GM12864 (cell line): ENCODE results near the gene TMED10.
A peak's percentile ranks its signal among the peaks of the same experiment; 100 is the strongest.

Experiments
- DNase-seq: peaks from one replicate; pipeline ENCODE4 v3.0.0-alpha.2; 2011; ENCODE audit warnings: low read depth
- H3K4me3 ChIP-seq: 2 replicates; pipeline ENCODE4 v1.5.1; 2011; ENCODE audit warnings: mild to moderate bottlenecking, low read depth, low read length, control low read depth
- TF ChIP-seq, protein P1 (sequence below): IDR thresholded peaks from 2 replicates; pipeline ENCODE4 v1.5.1; 2011; ENCODE audit warnings: low read depth, mild to moderate bottlenecking, moderate library complexity, low read length, control low read depth, inconsistent platforms; ENCODE audit errors: missing control alignments

TMED10 gene

DNA sequence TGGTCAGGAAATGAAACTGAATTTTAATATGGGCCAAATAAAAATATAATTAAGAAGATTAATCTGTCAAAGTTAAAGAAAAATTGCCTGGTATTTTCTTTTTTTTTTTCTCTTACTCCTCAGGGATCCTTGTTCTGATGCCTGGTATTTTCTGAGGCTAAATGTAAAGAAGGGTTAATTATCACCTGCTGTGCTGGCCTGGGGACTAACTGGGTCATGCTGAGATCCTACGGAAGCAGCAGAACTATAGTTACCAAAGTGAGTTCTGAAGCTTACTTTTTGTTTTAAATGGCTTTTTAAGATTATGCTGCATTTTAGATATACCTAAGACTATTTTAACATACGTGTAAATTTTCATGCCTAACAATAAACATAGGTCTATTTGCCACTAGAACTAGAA, 83.7 kb downstream of the TMED10 start:
- no peak overlapping the region for H3K4me3 ChIP-seq
- no peak for DNase-seq
- TF ChIP-seq, protein P1, sequence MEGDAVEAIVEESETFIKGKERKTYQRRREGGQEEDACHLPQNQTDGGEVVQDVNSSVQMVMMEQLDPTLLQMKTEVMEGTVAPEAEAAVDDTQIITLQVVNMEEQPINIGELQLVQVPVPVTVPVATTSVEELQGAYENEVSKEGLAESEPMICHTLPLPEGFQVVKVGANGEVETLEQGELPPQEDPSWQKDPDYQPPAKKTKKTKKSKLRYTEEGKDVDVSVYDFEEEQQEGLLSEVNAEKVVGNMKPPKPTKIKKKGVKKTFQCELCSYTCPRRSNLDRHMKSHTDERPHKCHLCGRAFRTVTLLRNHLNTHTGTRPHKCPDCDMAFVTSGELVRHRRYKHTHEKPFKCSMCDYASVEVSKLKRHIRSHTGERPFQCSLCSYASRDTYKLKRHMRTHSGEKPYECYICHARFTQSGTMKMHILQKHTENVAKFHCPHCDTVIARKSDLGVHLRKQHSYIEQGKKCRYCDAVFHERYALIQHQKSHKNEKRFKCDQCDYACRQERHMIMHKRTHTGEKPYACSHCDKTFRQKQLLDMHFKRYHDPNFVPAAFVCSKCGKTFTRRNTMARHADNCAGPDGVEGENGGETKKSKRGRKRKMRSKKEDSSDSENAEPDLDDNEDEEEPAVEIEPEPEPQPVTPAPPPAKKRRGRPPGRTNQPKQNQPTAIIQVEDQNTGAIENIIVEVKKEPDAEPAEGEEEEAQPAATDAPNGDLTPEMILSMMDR: no peak

DNA sequence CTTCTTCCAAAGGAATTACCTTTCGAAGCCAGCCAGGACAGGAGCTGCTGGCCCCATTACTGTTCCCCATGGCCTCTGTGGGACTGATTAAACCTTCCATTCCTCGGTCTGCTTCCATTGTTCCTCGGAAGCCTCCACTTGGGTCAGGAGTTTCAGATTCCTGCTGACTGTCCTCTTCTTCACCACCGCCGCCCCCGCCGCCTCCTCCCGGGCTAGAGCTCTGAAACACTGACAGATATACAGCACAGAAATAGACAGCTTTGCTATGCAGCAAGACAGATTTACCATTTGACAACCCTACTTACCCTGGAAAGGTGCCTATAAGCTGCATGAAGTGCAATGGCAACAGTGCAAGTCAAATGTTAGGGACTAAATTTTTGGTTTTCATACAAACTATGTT, 85.2 kb downstream of the TMED10 start:
- TF ChIP-seq, protein P1: no peak
- no peak overlapping the region for H3K4me3 ChIP-seq

DNA sequence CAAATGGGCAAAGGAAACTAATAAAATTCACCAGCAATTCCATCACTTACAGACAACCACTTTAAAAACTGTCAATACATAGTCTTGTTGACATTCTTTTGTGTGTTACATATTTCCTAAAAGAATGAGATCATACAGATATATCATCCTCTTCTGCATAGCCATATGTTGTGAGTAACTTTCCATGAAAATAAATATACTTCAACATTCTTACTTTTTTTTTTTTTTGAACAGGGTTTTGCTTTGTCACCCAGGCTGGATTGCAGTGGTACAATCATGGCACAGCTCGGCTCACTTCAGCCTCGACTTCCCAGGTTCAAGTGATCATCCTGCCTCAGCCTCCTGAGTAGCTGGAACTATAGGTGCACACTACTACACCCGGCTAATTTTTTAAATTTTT, 86.1 kb downstream of the TMED10 start:
- TF ChIP-seq, protein P1: no peak
- no peak for DNase-seq
- no peak overlapping the region for H3K4me3 ChIP-seq

More for the DNA sequence above, 85.2 kb downstream of the TMED10 start:
- DNase-seq: no peak

DNA sequence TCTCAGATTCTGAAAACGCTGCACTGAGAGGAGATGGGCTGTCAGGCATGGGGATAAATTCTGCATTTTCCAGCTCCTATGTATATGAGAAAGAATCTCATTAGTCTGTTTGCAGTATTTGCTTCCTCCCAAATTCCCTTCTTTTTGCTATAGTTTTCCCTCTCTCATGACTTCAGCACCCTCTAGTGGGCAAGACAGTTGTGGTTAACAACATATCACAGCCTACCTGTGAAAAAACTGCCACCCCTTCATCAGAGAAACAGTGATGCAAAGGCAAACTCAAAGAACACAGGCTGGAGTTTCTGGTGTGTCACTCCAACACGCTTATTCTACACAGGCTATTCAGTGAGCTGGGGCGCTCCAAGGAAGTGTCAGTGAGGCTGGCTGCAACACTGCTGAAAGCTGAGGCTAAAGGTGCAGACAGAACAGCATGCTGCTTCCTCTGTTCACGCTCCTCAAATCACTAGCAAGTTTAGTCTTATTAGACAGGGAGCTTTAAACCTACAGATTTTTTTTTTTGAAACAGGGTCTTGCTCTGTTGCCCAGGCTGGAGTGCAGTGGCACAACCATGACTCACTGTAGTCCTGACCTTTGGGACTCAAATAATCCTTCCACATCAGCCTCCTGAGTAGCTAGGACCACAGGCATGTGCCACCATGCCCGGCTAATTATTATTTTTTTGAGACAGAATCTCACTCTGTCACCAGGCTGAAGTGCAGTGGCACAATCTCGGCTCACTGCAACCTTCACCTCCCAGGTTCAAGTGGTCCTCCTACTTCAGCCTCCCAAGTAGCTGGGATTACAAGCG, 87.6 kb downstream of the TMED10 start:
- no peak overlapping the region for H3K4me3 ChIP-seq
- no peak for DNase-seq
- TF ChIP-seq, protein P1: peak; percentile 68

DNA sequence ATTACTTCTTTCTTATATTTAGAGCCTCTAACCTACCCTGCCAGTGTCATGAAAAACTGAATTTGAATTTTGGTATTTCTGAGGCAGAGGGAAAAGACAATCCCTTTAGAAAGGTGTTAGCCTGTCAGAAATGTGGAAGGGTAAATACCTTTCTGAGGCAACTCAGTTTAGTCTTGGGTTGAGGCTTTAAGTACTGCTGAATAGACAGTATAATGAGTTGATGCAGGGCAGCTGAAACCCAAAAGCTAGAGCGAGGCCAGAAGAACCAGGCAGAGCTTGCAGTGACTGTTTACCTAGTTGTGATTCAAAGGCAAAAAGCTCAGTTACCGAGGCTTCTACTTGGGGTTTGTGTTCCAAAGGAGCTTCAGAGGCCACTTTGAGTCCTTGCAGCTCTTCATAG, 88.3 kb downstream of the TMED10 start:
- TF ChIP-seq, protein P1: no peak
- DNase-seq: no peak

DNA sequence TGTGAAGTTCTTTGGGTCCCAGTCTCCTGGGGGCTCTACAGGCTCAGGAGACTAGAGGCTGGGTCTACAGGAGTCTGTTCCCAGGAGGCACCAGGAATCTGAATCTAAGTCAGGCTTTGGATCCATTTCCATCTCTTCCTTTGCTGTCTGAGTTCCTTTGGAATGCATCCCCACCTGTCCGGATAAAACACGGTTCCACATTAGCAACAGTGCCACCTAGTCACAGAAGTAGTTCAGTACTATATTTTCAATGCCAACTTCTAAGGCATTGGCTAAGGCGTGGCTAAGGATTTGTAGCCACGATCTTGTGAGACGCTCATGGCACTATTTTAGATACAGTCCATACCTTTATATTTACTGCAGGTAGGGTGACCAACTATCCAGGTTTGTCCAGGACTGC, 91.9 kb downstream of the TMED10 start:
- no peak overlapping the region for H3K4me3 ChIP-seq
- no peak for DNase-seq
- TF ChIP-seq, protein P1: no peak

More for the DNA sequence above, 88.3 kb downstream of the TMED10 start:
- H3K4me3 ChIP-seq: no peak overlapping the region

DNA sequence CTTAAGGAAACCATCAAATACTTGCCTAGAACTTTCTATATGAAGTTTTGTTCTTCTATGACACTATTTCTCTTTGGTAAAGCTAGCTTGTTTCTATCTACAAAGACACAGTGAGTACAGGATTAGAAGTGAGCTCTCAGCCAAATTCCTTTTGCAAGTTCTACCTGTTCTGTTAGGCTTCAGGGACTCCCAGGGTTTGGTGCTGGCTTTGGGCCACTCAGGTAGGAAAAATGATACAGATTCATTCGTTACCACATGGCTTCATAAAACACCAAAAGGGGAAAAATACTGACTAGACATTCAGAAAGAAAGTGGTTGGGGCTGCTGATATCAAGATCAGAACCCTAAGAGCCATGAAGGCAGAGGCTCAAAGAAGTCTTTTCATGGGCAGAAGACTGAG, 93.1 kb downstream of the TMED10 start:
- no peak overlapping the region for H3K4me3 ChIP-seq
- DNase-seq: no peak
- TF ChIP-seq, protein P1: no peak
